PFSK-1 (cell line): ENCODE data around the gene GDPD5.

Experiments used
- FOXP2 ChIP-seq: optimal IDR thresholded peaks from 2 replicates; pipeline ENCODE3; 2011; ENCODE audit warnings: borderline replicate concordance, control low read depth, inconsistent platforms; ENCODE audit not compliant: insufficient read depth; ENCODE audit errors: extremely low read length, extremely low read depth
- POLR2AphosphoS5 ChIP-seq: IDR thresholded peaks from 2 replicates; pipeline ENCODE4 v1.6.1; 2012; ENCODE audit warnings: low read depth, mild to moderate bottlenecking, control low read depth, low read length, moderate library complexity
- REST ChIP-seq, 2 experiments: IDR thresholded peaks; 2 replicates each; pipeline versions ENCODE4 v1.6.1 to v1.8.0; 2011 to 2012; ENCODE audit warnings: low read depth in 2 of 2, low read length in 2 of 2, control low read depth in 1 of 2, inconsistent platforms in 1 of 2, mild to moderate bottlenecking in 1 of 2, moderate library complexity in 1 of 2; ENCODE audit not compliant: insufficient read depth in 1 of 2
- SIN3A ChIP-seq: IDR thresholded peaks from 2 replicates; pipeline ENCODE4 v1.6.1; 2012; ENCODE audit warnings: mild to moderate bottlenecking, low read length, moderate library complexity, borderline replicate concordance; ENCODE audit not compliant: insufficient read depth
- TAF1 ChIP-seq: IDR thresholded peaks from 2 replicates; pipeline ENCODE4 v1.6.1; 2012; ENCODE audit warnings: low read length, control low read depth, borderline replicate concordance; ENCODE audit not compliant: insufficient read depth

Gene GDPD5

GRCh38 chr11:75531325-75531724 lies 5.6 kb upstream of the GDPD5 start:
- no peak for TF ChIP-seq POLR2AphosphoS5
- no peak for TF ChIP-seq FOXP2
- TF ChIP-seq TAF1 = no peak
- no peak for TF ChIP-seq SIN3A
- no peak for TF ChIP-seq REST (IDR thresholded peaks at IDR 0.05; ENCODE audit: insufficient read depth in 1 of 2, low read depth in 2 of 2, low read length in 2 of 2)

GRCh38 chr11:75530577-75530976 lies 4.8 kb upstream of the GDPD5 start:
- no peak for TF ChIP-seq SIN3A
- TF ChIP-seq TAF1 = no peak
- TF ChIP-seq FOXP2 = no peak
- TF ChIP-seq POLR2AphosphoS5 = no peak
- TF ChIP-seq REST (IDR thresholded peaks at IDR 0.05; ENCODE audit: insufficient read depth in 1 of 2, low read depth in 2 of 2, low read length in 2 of 2) = no peak

GRCh38 chr11:75527938-75528735 lies 2.4 kb upstream of the GDPD5 start:
- TF ChIP-seq REST (IDR thresholded peaks at IDR 0.05; ENCODE audit: insufficient read depth in 1 of 2, low read depth in 2 of 2, low read length in 2 of 2) = no peak
- TF ChIP-seq FOXP2 = no peak

GRCh38 chr11:75527130-75527529 lies 1.4 kb upstream of the GDPD5 start:
- TF ChIP-seq TAF1 (no peak), SIN3A (no peak), REST (IDR thresholded peaks at IDR 0.05; ENCODE audit: insufficient read depth in 1 of 2, low read depth in 2 of 2, low read length in 2 of 2) (no peak), POLR2AphosphoS5 (no peak), FOXP2 (no peak)

- TF ChIP-seq FOXP2 (no peak), SIN3A (no peak), POLR2AphosphoS5 (no peak), REST (IDR thresholded peaks at IDR 0.05; ENCODE audit: insufficient read depth in 1 of 2, low read depth in 2 of 2, low read length in 2 of 2) (no peak), TAF1 (no peak)
Measured at GRCh38 chr11:75526192-75526541, 426 bp upstream of the GDPD5 start.
